ENCODE results near the gene ABHD12.

ABHD12 gene

GRCh38 chr20:25397821-25398220, 7.2 kb upstream of the ABHD12 start:
- DNase-seq (ENCODE audit: low read depth) = no peak
- no peak overlapping the region for H3K4me3 ChIP-seq (ENCODE audit: low read length)
- TF ChIP-seq, protein P1, sequence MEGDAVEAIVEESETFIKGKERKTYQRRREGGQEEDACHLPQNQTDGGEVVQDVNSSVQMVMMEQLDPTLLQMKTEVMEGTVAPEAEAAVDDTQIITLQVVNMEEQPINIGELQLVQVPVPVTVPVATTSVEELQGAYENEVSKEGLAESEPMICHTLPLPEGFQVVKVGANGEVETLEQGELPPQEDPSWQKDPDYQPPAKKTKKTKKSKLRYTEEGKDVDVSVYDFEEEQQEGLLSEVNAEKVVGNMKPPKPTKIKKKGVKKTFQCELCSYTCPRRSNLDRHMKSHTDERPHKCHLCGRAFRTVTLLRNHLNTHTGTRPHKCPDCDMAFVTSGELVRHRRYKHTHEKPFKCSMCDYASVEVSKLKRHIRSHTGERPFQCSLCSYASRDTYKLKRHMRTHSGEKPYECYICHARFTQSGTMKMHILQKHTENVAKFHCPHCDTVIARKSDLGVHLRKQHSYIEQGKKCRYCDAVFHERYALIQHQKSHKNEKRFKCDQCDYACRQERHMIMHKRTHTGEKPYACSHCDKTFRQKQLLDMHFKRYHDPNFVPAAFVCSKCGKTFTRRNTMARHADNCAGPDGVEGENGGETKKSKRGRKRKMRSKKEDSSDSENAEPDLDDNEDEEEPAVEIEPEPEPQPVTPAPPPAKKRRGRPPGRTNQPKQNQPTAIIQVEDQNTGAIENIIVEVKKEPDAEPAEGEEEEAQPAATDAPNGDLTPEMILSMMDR (conservative IDR thresholded peaks at IDR 0.05; ENCODE audit: low read depth, low read length) = no peak

DNA sequence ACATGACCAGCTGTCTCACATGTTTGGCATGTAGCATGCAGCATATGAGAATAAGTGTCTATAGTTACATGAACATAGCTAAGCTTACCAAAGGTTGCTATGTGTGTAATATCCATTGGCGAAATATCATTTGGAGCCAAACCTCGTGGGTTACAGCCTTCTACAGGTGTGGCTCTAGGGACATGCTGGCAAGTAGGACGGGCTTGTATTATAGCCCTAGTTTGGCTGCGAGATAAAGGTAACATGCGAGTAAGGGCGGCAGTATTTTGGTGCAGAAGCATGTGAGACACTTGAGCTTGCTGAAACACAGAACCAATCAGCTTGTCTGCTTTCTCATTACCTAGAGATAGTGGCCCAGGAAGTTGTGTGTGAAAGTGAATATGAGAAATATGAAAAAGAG, 6.5 kb upstream of the ABHD12 start:
- DNase-seq (ENCODE audit: low read depth) = no peak
- TF ChIP-seq, protein P1 (conservative IDR thresholded peaks at IDR 0.05; ENCODE audit: low read depth, low read length) = no peak
- no peak overlapping the region for H3K4me3 ChIP-seq (ENCODE audit: low read length)

- DNase-seq (ENCODE audit: low read depth) = no peak
- H3K4me3 ChIP-seq (ENCODE audit: low read length) = no peak overlapping the region
- TF ChIP-seq, protein P1 (conservative IDR thresholded peaks at IDR 0.05; ENCODE audit: low read depth, low read length) = no peak
Observed at GRCh38 chr20:25394996-25395395, 4.4 kb upstream of the ABHD12 start.

DNA sequence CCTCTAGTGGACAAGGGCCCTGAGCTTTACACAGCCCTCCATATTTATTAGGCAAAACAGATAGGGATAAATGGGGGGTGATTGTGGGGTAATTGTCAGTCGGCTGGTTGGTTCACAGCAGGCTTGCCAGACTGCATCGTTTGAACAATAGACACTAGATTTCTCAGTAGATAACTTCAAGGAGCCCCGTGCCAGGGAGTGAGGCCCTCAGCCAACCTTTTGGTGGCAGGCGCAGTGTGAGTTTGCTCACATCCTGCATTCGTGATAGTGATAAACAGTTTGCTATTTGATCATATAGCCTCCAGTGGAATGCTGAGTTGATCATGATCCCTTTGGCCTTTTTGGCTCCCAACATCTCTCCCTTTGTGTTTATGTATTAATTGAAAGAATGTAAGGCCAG, 3.6 kb upstream of the ABHD12 start:
- no peak for DNase-seq (ENCODE audit: low read depth)
- H3K4me3 ChIP-seq (ENCODE audit: low read length) = no peak overlapping the region
- TF ChIP-seq, protein P1 (conservative IDR thresholded peaks at IDR 0.05; ENCODE audit: low read depth, low read length) = no peak

GRCh38 chr20:25389858-25390537, 637 bp downstream of the ABHD12 start:
- H3K4me3 ChIP-seq (ENCODE audit: low read length) = peak overlapping the region; percentile 81
- DNase-seq (ENCODE audit: low read depth) = no peak
- TF ChIP-seq, protein P1 (conservative IDR thresholded peaks at IDR 0.05; ENCODE audit: low read depth, low read length) = no peak

DNA sequence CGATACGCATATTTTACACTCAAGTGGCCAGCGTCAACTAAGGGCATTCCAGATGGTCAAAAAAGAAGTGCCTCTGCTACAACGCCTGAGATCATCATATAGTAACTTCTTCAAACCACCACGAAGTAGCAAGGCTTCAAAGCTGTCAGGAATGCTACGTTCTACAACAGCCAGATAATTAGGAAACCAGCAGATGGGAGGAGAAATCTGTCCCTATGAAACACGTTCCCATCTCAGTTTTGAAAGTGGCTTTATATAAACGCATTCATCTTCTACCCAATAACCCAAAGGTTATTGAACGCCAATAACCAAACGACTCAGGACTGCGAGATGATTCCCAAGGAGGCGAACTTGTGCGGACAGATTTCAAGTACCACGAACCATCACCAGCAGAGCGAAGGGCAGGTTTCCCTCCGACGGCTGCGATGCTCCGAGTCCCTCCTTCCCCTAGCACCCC, 1.2 kb downstream of the ABHD12 start:
- TF ChIP-seq, protein P1 (conservative IDR thresholded peaks at IDR 0.05; ENCODE audit: low read depth, low read length) = no peak
- DNase-seq (ENCODE audit: low read depth) = no peak

GRCh38 chr20:25382704-25383370, 7.8 kb downstream of the ABHD12 start:
- H3K4me3 ChIP-seq (ENCODE audit: low read length) = no peak overlapping the region
- TF ChIP-seq, protein P1 (conservative IDR thresholded peaks at IDR 0.05; ENCODE audit: low read depth, low read length) = no peak

More for the DNA sequence above, 1.2 kb downstream of the ABHD12 start:
- H3K4me3 ChIP-seq (ENCODE audit: low read length) = peak overlapping the region; percentile 81

More at GRCh38 chr20:25382704-25383370, 7.8 kb downstream of the ABHD12 start:
- DNase-seq (ENCODE audit: low read depth) = no peak

Data from retinal pigment epithelial cell (primary cell).